ENCODE results near the gene NOP14. TPM values are rescaled to one million over a fixed set of nuclear protein-coding genes. Genes with fewer than 3 reads are reported as not detected.
A peak's percentile ranks its signal among the peaks of the same experiment; 100 is the strongest.

The NOP14 gene
- total and polyA plus RNA-seq, 2 of the 8 experiments (the other 6 are each of a cell fraction or from before 2014, with no cell fraction given), result 8.6 to 45.3 TPM

GRCh38 chr4:2934813-2935761 lies 28.1 kb downstream of the NOP14 start (continued):
- no peak for TF ChIP-seq HDAC6 (IDR thresholded peaks at IDR 0.05; ENCODE audit: low read depth, low read length)
- TF ChIP-seq EZH2 (IDR thresholded peaks at IDR 0.05; ENCODE audit: low read depth, low read length, severe bottlenecking), result no peak
- TF ChIP-seq SUZ12 (IDR thresholded peaks at IDR 0.05; ENCODE audit: low read length), result no peak
- TF ChIP-seq SIRT6 (IDR thresholded peaks at IDR 0.05; ENCODE audit: low read length), result no peak
- TF ChIP-seq SP2 (IDR thresholded peaks at IDR 0.05; ENCODE audit: low read length), result no peak
- peak; percentile 40; the same call in 1 of the 2 replicates for TF ChIP-seq TBP (IDR thresholded peaks at IDR 0.05; ENCODE audit: low read depth, low read length)
- peak; percentile 29 for TF ChIP-seq ASH2L (IDR thresholded peaks at IDR 0.05; ENCODE audit: low read length)
- TF ChIP-seq USF2 (IDR thresholded peaks at IDR 0.05; ENCODE audit: low read length), result no peak; the same call in 1 of the 2 replicates
- peak; percentile 27; the same call in 1 of the 2 replicates for TF ChIP-seq RBBP5 (IDR thresholded peaks at IDR 0.05; ENCODE audit: borderline replicate concordance, low read depth, low read length)
- TF ChIP-seq CBX5 (IDR thresholded peaks at IDR 0.05; ENCODE audit: low read depth, low read length), result no peak
- no peak for TF ChIP-seq NRF1 (IDR thresholded peaks at IDR 0.05; ENCODE audit: low read depth, low read length)
- TF ChIP-seq KDM5A (IDR thresholded peaks at IDR 0.05; ENCODE audit: low read length), result no peak
- TF ChIP-seq SP4 (IDR thresholded peaks at IDR 0.05; ENCODE audit: low read length), result 0 out of 2 replicates have a peak, but pooled peaks have one; percentile 22
- TF ChIP-seq EP300 (IDR thresholded peaks at IDR 0.05; ENCODE audit: borderline replicate concordance in 1 of 2, low read depth in 2 of 2, low read length in 2 of 2), result no peak
- TF ChIP-seq POLR2AphosphoS5 (IDR thresholded peaks at IDR 0.05; ENCODE audit: low read depth, low read length), result peak; percentile 89
- no peak for TF ChIP-seq CEBPB (IDR thresholded peaks at IDR 0.05; ENCODE audit: low read depth, low read length)
- TF ChIP-seq CBX8 (IDR thresholded peaks at IDR 0.05; ENCODE audit: borderline replicate concordance, low read depth, low read length), result no peak
- no peak for TF ChIP-seq TEAD4 (IDR thresholded peaks at IDR 0.05; ENCODE audit: low read depth, low read length)
